H1 (cell line): ENCODE data around the gene ZNF407. TPM values are rescaled to one million over a fixed set of nuclear protein-coding genes. Genes with fewer than 3 reads are reported as not detected.

Experiments
- CTCF ChIA-PET: fragments of 300-600 bp; sonication (Branson Sonifier 250); formaldehyde crosslinking; loops from one replicate; lab custom pipeline; 2021; ENCODE audit not compliant: partially characterized antibody; lab: Charles Lee
- POLR2A ChIA-PET: fragments of 300-600 bp; sonication (Branson Sonifier 250); formaldehyde crosslinking; loops from one replicate; lab custom pipeline; 2021; ENCODE audit warnings: inconsistent platforms; ENCODE audit not compliant: partially characterized antibody; lab: Charles Lee
- DNase-seq, 2 experiments: peaks; one replicate each; pipeline versions ENCODE4 v3.0.0 to v3.0.0-alpha.2; 2010 to 2022; ENCODE audit warnings: low spot score in 2 of 2, low read depth in 1 of 2, mixed read lengths in 1 of 2
- FAIRE-seq: peaks from 2 replicates; lab custom pipeline; 2011; peaks lifted over from hg19 to GRCh38; lab: Jason Lieb, UNC
- H2AFZ ChIP-seq: 2 replicates; pipeline ENCODE4 v1.8.1; 2012; ENCODE audit warnings: low read length, inconsistent platforms
- H2AK5ac ChIP-seq: 2 replicates; pipeline ENCODE4 v1.6.1; 2013; ENCODE audit warnings: low read depth, low read length
- H2BK120ac ChIP-seq: replicated peaks from 2 replicates; pipeline ENCODE3; 2013; ENCODE audit warnings: low read depth, low read length, inconsistent platforms
- H2BK12ac ChIP-seq: 2 replicates; pipeline ENCODE4 v1.6.1; 2013; ENCODE audit warnings: low read depth, low read length
- H2BK15ac ChIP-seq: 2 replicates; pipeline ENCODE4 v1.6.1; 2013; ENCODE audit warnings: low read length
- H2BK20ac ChIP-seq: 2 replicates; pipeline ENCODE4 v1.6.1; 2013; ENCODE audit warnings: low read length
- H2BK5ac ChIP-seq: 2 replicates; pipeline ENCODE4 v1.6.1; 2013; ENCODE audit warnings: low read depth, low read length
- H3K14ac ChIP-seq: 2 replicates; pipeline ENCODE4 v1.6.1; 2013; ENCODE audit warnings: inconsistent platforms; ENCODE audit not compliant: insufficient read length
- H3K18ac ChIP-seq: 2 replicates; pipeline ENCODE4 v1.6.1; 2013; ENCODE audit warnings: low read length; ENCODE audit errors: extremely low read depth
- H3K23ac ChIP-seq: 2 replicates; pipeline ENCODE4 v1.6.1; 2013; ENCODE audit warnings: inconsistent platforms; ENCODE audit not compliant: insufficient read length
- H3K23me2 ChIP-seq: 2 replicates; pipeline ENCODE4 v1.6.1; 2013; ENCODE audit warnings: low read depth, low read length
- H3K27ac ChIP-seq: 2 replicates; pipeline ENCODE4 v1.6.1; 2011; ENCODE audit warnings: low read depth, low read length, inconsistent platforms
- H3K27me3 ChIP-seq, 4 experiments: replicated peaks in 1 of 4; 1 replicate in 1 of 4; 2 replicates in 3 of 4; pipeline versions ENCODE4 v1.6.1 to v1.8.1; 2011 to 2013; ENCODE audit warnings: low read length in 3 of 4, mild to moderate bottlenecking in 3 of 4, inconsistent platforms in 2 of 4, mixed read lengths in 2 of 4, moderate library complexity in 1 of 4; ENCODE audit not compliant: control insufficient read depth in 3 of 4, insufficient read depth in 3 of 4; ENCODE audit errors: extremely low read depth in 1 of 4
- H3K36me3 ChIP-seq, 4 experiments: 2 replicates each; pipeline versions ENCODE4 v1.6.1 to v1.8.1; 2011 to 2013; ENCODE audit warnings: mild to moderate bottlenecking in 4 of 4, low read length in 3 of 4, moderate library complexity in 2 of 4, control low read depth in 1 of 4, inconsistent platforms in 1 of 4; ENCODE audit not compliant: insufficient read depth in 4 of 4, control insufficient read depth in 2 of 4
- H3K4ac ChIP-seq: replicated peaks from 2 replicates; pipeline ENCODE3; 2013; ENCODE audit warnings: low read length, low read depth, mixed read lengths, inconsistent platforms; ENCODE audit not compliant: insufficient read length
- H3K4me1 ChIP-seq, 4 experiments: replicated peaks in 1 of 4; 1 replicate in 1 of 4; 2 replicates in 3 of 4; pipeline versions ENCODE4 v1.6.1 to v1.8.1; 2011 to 2013; ENCODE audit warnings: low read length in 3 of 4, inconsistent platforms in 2 of 4, mixed read lengths in 1 of 4; ENCODE audit not compliant: insufficient read depth in 4 of 4, control insufficient read depth in 3 of 4
- H3K4me2 ChIP-seq, 2 experiments: 2 replicates each; pipeline versions ENCODE4 v1.6.1 to v1.8.1; 2011 to 2013; ENCODE audit warnings: low read depth in 2 of 2, low read length in 2 of 2, control low read depth in 1 of 2, inconsistent platforms in 1 of 2, mild to moderate bottlenecking in 1 of 2; ENCODE audit not compliant: insufficient read depth in 1 of 2
- H3K4me3 ChIP-seq, 4 experiments: fragments of 200-600, 300-600 bp in 1 of 4; sonication (generic), shearing (Covaris generic), sonication (Bioruptor Twin) in 1 of 4; 2 replicates each; pipeline versions ENCODE4 v1.5.1 to v1.8.1; 2011 to 2016; ENCODE audit warnings: low read length in 4 of 4, low read depth in 3 of 4, control low read depth in 2 of 4, inconsistent platforms in 2 of 4, mild to moderate bottlenecking in 2 of 4, mixed read lengths in 1 of 4, moderate library complexity in 1 of 4; ENCODE audit not compliant: insufficient read depth in 2 of 4; ENCODE audit errors: extremely low read depth in 1 of 4
- H3K56ac ChIP-seq: replicated peaks from 2 replicates; pipeline ENCODE3; 2013; ENCODE audit warnings: low read depth, mild to moderate bottlenecking, mixed read lengths, low read length, inconsistent platforms; ENCODE audit not compliant: insufficient read length
- H3K79me1 ChIP-seq: 2 replicates; pipeline ENCODE4 v1.6.1; 2013; ENCODE audit warnings: low read depth, low read length, control low read depth
- H3K79me2 ChIP-seq, 2 experiments: 2 replicates each; pipeline versions ENCODE4 v1.6.1 to v1.8.1; 2012 to 2013; ENCODE audit warnings: low read length in 2 of 2, mild to moderate bottlenecking in 2 of 2, inconsistent platforms in 1 of 2; ENCODE audit not compliant: insufficient read depth in 2 of 2, control insufficient read depth in 1 of 2
- H3K9ac ChIP-seq, 4 experiments: replicated peaks in 1 of 4; 1 replicate in 1 of 4; 2 replicates in 3 of 4; pipeline versions ENCODE4 v1.6.1 to v1.8.1; 2011 to 2013; ENCODE audit warnings: low read depth in 3 of 4, low read length in 3 of 4, control low read depth in 2 of 4, mild to moderate bottlenecking in 2 of 4, moderate library complexity in 2 of 4, inconsistent platforms in 1 of 4; ENCODE audit errors: extremely low read depth in 1 of 4
- H3K9me3 ChIP-seq, 2 experiments: 2 replicates each; pipeline versions ENCODE4 v1.6.1 to v1.8.1; 2012 to 2013; ENCODE audit warnings: mild to moderate bottlenecking in 2 of 2, moderate library complexity in 2 of 2, control low read depth in 1 of 2, inconsistent platforms in 1 of 2, low read depth in 1 of 2, low read length in 1 of 2, mixed read lengths in 1 of 2; ENCODE audit not compliant: insufficient read depth in 2 of 2
- H4K20me1 ChIP-seq, 2 experiments: replicated peaks in 1 of 2; 2 replicates each; pipeline versions ENCODE3 to v1.8.1; 2011 to 2013; ENCODE audit warnings: inconsistent platforms in 2 of 2, low read length in 2 of 2, mild to moderate bottlenecking in 1 of 2; ENCODE audit not compliant: insufficient read depth in 2 of 2, control insufficient read depth in 1 of 2
- H4K5ac ChIP-seq: 2 replicates; pipeline ENCODE4 v1.6.1; 2013; ENCODE audit warnings: low read length, low read depth, mixed read lengths, inconsistent platforms; ENCODE audit not compliant: insufficient read length
- H4K8ac ChIP-seq: 2 replicates; pipeline ENCODE4 v1.8.0; 2013; ENCODE audit warnings: mild to moderate bottlenecking, moderate library complexity, low read length, inconsistent platforms; ENCODE audit not compliant: insufficient read depth; ENCODE audit errors: extremely low read depth
- H4K91ac ChIP-seq: replicated peaks from 2 replicates; pipeline ENCODE3; 2013; ENCODE audit warnings: low read length, mixed read lengths, inconsistent platforms; ENCODE audit not compliant: insufficient read length
- CHD2 ChIP-seq: IDR thresholded peaks from 2 replicates; pipeline ENCODE4 v1.6.1; 2012; ENCODE audit warnings: low read length, improper control_type of control experiment
- RNF2 ChIP-seq: fragments of 200-900, 300-1000 bp; sonication (generic); IDR thresholded peaks from 2 replicates; pipeline ENCODE4 v1.7.1; 2016; ENCODE audit warnings: borderline replicate concordance, low read depth, mild to moderate bottlenecking, antibody characterized with exemption, low read length; ENCODE audit not compliant: poor library complexity, severe bottlenecking; ENCODE audit errors: missing control alignments
- WGBS, 2 experiments: shearing (Covaris generic) in 1 of 2; methylation state at CpG; one replicate each; pipeline versions ENCODE4 v1.1.6 to v1.1.7; 2013 to 2015; ENCODE audit warnings: low lambda C conversion rate in 2 of 2, mixed read lengths in 2 of 2, inconsistent platforms in 1 of 2, low coverage in 1 of 2, missing lambda C conversion rate in 1 of 2; ENCODE audit not compliant: insufficient replicate concordance in 2 of 2, insufficient coverage in 1 of 2, insufficient read length in 1 of 2; ENCODE audit errors: extremely low coverage in 1 of 2, missing lambda C conversion rate in 1 of 2; 5-methylcytosine and 5-hydroxymethylcytosine counted together
- polyA plus RNA-seq, 7 experiments: library from polyadenylated mRNA; depleted of rRNA in 3 of 7; stranded (reverse) in 5 of 7; unstranded in 2 of 7; fragments of >200 nt in 5 of 7; fragments of 200-250 nt in 2 of 7; gene quantifications; 1 replicate in 5 of 7; 2 replicates in 1 of 7; 4 replicates in 1 of 7; pipeline versions ENCODE4 v1.2.1 to v1.2.3, GENCODE V29; 2011 to 2013; ENCODE audit warnings: missing spikeins in 2 of 7, mixed read lengths in 2 of 7
- total RNA-seq: library from RNA; stranded (reverse); fragmentation: NEBNext Ultra II Directional; extraction: Animal tissue kit (Norgen Biotek cat#: 25700); gene quantifications from 2 replicates; pipeline ENCODE4 v1.2.1, GENCODE V29; 2021

Gene ZNF407
- total and polyA plus RNA-seq, 2 of the 8 experiments (the other 6 are each of a cell fraction or from before 2014, with no cell fraction given), result 1.5 to 6.8 TPM

GRCh38 chr18:74775239-74775638, 177.6 kb downstream of the ZNF407 start:
- Histone ChIP-seq H2AK5ac (no peak overlapping the region), H3K4me2 (no peak overlapping the region), H3K9me3 (no peaks in the 10 kb centered on the region), H3K56ac (no peak overlapping the region), H3K9ac (no peak overlapping the region), H3K18ac (no peak overlapping the region), H4K8ac (no peak overlapping the region), H2BK12ac (no peak overlapping the region), H2BK5ac (no peak overlapping the region), H3K4me1 (no peaks in the 10 kb centered on the region), H3K4ac (no peak overlapping the region), H4K91ac (no peak overlapping the region), H3K36me3 (no peaks in the 10 kb centered on the region), H4K20me1 (peaks cover 0 to 1% of the 10 kb centered on the region in 2 experiments), H3K4me3 (no peak overlapping the region), H3K79me2 (no peaks in the 10 kb centered on the region), H2AFZ (no peak overlapping the region), H3K23me2 (no peaks in the 10 kb centered on the region), H2BK120ac (no peak overlapping the region), H3K27ac (no peak overlapping the region), H2BK15ac (no peak overlapping the region)
- DNase-seq (no peak), FAIRE-seq (no peak)
- 92% methylated on average over 3 of the region's 3 CpGs; no CpG with 5 or more reads in 1 of the 2 experiments for WGBS, 2 experiments
- CTCF ChIA-PET, result interaction anchor here (0.6 kb wide), 1 partner anchor 1201 kb away, joined by 3 read pairs; no protein-coding TSS in a partner anchor
- TF ChIP-seq RNF2, result no peak
- TF ChIP-seq CHD2, result no peak
- TF ChIP-seq, all 59 proteins: peak for 0
- no peak overlapping the region for H3K23ac ChIP-seq
- H3K14ac ChIP-seq, result no peak overlapping the region
- H3K79me1 ChIP-seq, result no peaks in the 10 kb centered on the region
- no peaks in the 10 kb centered on the region for H3K27me3 ChIP-seq
- H2BK20ac ChIP-seq, result no peak overlapping the region
- H4K5ac ChIP-seq, result no peak overlapping the region
- POLR2A ChIA-PET, result no interaction called here
